Stomach smooth muscle (tissue), 2 donors: Measurements from ENCODE around the gene GALNT18.

Experiments
- H3K27ac ChIP-seq: one replicate; pipeline ENCODE4 v1.7.0; 2013; ENCODE audit warnings: mild to moderate bottlenecking, low read length, inconsistent platforms
- H3K27me3 ChIP-seq, 2 donors: one replicate each; pipeline ENCODE4 v1.7.0; 2013; ENCODE audit warnings: low read length in 2 of 2; ENCODE audit not compliant: insufficient read depth in 2 of 2, control insufficient read depth in 1 of 2
- H3K36me3 ChIP-seq, 2 donors: one replicate each; pipeline ENCODE4 v1.7.0; 2013; ENCODE audit warnings: low read length in 2 of 2; ENCODE audit not compliant: control insufficient read depth in 2 of 2, insufficient read depth in 2 of 2
- H3K4me1 ChIP-seq: one replicate; pipeline ENCODE4 v1.7.0; 2013; ENCODE audit warnings: low read length; ENCODE audit not compliant: control insufficient read depth, insufficient read depth
- H3K4me3 ChIP-seq, 2 donors: one replicate each; pipeline ENCODE4 v1.7.0; 2013; ENCODE audit warnings: low read length in 2 of 2
- H3K9ac ChIP-seq, 2 donors: one replicate each; pipeline ENCODE4 v1.7.0; 2013; ENCODE audit warnings: low read length in 2 of 2, mild to moderate bottlenecking in 1 of 2
- H3K9me3 ChIP-seq, 2 donors: one replicate each; pipeline ENCODE4 v1.7.0; 2013; ENCODE audit warnings: low read length in 2 of 2; ENCODE audit not compliant: control insufficient read depth in 2 of 2
- donor health status: healthy.
- donor health status: Pancreatic carcinoma.

Gene GALNT18

DNA sequence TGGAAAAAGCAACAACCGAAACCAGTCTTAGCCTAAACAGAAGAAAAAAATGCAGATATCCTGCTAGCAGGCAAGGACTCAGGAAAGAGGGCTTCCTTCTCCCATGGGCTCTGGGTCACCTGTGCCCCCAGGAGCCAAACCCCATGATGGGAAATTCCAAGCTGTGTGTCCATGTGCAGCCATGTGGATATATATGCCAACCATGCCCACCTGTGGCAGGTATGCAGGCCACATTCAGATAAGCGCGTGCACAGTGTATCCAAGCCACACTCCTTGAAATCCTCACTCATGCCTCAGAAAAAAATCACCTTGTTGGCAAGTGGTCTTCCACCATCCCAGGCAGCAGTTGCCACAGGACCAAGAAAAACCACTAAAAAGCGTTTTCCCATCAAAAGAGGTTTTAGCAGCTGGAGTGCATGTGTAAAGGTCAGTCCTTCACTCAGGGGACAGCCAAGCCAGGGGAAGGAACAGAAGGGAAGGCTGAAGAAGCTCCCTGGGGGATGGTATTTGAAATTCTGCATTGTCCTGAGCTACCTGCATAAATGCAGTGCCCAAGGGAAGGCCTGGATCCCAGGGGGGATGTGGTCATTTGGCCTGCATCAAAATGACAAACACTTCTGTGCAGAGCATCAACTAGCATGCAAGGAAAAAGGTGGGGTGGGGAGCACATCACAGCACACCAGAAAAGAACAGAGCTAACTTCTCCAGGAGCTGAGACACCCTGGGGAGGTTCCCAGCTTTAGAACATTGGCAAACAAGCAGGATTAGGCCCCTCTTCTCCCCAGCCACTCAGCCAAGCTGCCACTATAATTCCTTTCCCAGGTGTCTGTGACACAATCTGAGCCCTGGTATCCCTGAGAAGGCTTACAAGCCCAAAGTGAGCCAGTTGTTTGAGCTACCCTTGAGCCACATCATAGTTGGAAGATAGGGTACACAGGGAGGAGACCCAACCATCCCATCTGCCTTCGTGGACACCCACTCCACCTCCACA, 76.2 kb downstream of the GALNT18 start:
- Histone ChIP-seq H3K9me3 (no peaks in the 10 kb centered on the region), H3K27ac (no peak overlapping the region), H3K9ac (no peak overlapping the region), H3K36me3 (no peaks in the 10 kb centered on the region), H3K4me3 (no peak overlapping the region), H3K4me1 (no peaks in the 10 kb centered on the region), H3K27me3 (no peaks in the 10 kb centered on the region)

DNA sequence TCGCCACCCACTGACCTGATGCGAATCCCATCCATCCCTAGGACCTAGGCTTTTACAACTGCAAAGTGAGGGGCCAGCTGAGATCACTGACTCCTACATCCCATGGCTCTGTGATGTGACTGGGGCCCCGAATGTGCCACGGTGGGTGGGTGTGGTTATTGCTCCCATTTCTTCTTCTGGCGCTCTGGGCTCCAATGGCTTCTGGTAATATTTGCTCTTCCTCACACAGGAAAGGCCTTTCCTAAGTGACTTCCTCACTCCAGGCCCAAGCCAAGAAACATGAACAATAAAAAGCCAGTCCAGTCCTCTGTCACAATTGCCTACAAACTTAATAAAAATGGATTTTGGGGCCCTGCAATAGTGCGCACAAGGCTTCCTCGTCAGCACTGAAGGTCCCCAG, 78.1 kb downstream of the GALNT18 start:
- no peaks in the 10 kb centered on the region for H3K9me3 ChIP-seq
- peaks cover 8% of the 10 kb centered on the region for H3K4me1 ChIP-seq
- no peak overlapping the region for H3K9ac ChIP-seq
- H3K27me3 ChIP-seq, result no peaks in the 10 kb centered on the region
- H3K4me3 ChIP-seq, result no peak overlapping the region
- H3K27ac ChIP-seq, result peak overlapping the region; percentile 24
- H3K36me3 ChIP-seq, result no peaks in the 10 kb centered on the region

DNA sequence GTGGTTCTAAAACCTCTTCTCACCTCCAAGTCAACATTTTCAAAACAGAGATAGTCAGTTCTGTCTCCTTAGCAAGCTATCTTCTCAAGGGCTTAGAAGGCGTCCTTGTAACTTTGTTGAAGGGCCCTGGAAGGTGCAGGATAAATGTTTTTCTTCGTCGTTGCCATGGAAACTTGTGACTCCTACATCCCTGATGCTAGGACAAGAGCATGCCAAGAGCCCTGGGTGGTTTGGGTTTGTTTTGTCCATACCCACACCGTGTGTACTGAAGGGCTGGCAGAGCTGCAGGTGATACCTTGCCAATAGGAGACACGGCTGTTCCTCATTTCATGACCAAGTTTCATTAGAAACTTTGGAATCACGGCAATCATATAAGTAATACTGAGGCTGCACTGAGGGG, 81.6 kb downstream of the GALNT18 start:
- no peak overlapping the region for H3K27ac ChIP-seq
- H3K9ac ChIP-seq, result no peak overlapping the region
- no peaks in the 10 kb centered on the region for H3K36me3 ChIP-seq
- H3K4me1 ChIP-seq, result peaks cover 25% of the 10 kb centered on the region
- no peaks in the 10 kb centered on the region for H3K27me3 ChIP-seq
- no peaks in the 10 kb centered on the region for H3K9me3 ChIP-seq
- no peak overlapping the region for H3K4me3 ChIP-seq

DNA sequence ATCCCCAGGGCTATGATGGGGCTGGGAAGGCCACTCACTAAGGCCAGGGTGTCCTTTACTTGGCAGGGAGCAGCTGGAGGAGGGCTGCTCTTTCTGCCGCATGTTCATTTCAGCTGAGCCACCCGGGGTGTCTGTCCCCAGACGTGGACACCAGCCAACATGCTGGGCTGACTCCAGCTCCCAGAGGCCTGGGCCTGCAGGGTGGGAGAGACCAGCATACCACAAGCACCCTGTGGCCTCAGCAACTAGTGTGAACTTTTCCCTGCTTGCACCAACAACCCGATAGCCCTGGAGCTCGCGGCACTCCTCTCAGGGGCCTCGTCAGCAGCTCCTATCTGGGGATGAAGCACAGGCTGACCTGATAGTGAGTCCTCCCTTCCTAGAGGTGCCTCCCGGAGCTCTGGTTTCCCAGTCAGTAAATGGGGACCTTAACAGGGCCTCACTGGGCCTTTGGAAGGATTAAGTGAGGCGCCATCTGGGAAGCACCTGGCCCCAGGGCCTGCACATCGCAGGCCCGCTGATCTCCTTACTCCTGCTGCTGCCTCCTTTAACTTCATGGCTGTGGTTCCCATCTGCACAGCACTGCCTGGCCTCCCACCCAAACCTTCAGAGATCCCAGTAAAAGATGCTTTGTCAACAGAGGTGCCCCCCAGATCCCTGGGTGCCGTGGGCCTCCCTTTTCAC, 83.4 kb downstream of the GALNT18 start:
- Histone ChIP-seq H3K4me1 (peaks cover 32% of the 10 kb centered on the region), H3K9me3 (no peaks in the 10 kb centered on the region), H3K36me3 (no peaks in the 10 kb centered on the region), H3K27ac (no peak overlapping the region), H3K27me3 (no peaks in the 10 kb centered on the region), H3K4me3 (no peak overlapping the region), H3K9ac (no peak overlapping the region)

DNA sequence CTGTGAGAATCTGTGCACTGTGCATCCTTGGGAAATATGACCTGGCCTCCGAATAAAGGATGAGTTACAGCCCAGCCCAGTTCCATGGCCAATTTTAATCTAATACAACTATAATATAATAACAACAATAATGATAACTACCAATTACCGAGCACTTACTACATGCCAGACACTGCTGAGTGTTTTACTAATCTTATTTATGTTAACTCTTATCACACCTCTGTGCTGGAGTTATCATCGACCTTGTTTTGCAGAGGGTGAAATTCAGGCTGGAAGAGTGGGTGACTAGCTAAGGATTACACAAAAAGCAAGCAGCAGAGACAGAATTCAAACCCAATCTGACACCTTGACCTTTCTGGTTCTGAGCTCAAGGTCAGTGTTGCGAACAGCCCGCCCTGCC, 83.9 kb downstream of the GALNT18 start:
- H3K36me3 ChIP-seq, result no peaks in the 10 kb centered on the region
- no peak overlapping the region for H3K4me3 ChIP-seq
- H3K27me3 ChIP-seq, result no peaks in the 10 kb centered on the region
- H3K27ac ChIP-seq, result no peak overlapping the region
- no peak overlapping the region for H3K9ac ChIP-seq
- peaks cover 32% of the 10 kb centered on the region for H3K4me1 ChIP-seq
- no peaks in the 10 kb centered on the region for H3K9me3 ChIP-seq

DNA sequence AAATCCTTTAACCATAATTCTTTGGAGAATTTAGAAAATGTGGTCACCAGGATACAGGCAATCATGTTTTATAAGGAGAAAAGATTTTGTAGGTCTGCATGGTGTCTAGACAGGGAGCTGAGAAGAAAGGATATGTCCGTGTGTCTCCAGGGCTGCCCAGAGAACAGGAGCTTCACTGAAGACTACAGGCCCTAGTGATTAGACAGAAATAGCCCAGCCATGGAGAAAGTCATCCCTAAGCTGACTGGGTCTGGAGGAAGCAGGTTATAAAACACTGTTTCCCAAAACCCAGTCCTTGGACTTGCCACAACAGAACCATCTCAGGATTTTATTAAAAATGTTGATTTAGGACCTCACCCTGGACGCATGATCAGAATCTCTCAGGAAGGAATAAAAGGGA, 84.4 kb downstream of the GALNT18 start:
- H3K4me3 ChIP-seq, result no peak overlapping the region
- no peaks in the 10 kb centered on the region for H3K9me3 ChIP-seq
- H3K4me1 ChIP-seq, result peaks cover 32% of the 10 kb centered on the region
- no peaks in the 10 kb centered on the region for H3K36me3 ChIP-seq
- H3K9ac ChIP-seq, result no peak overlapping the region
- H3K27me3 ChIP-seq, result no peaks in the 10 kb centered on the region
- H3K27ac ChIP-seq, result no peak overlapping the region

DNA sequence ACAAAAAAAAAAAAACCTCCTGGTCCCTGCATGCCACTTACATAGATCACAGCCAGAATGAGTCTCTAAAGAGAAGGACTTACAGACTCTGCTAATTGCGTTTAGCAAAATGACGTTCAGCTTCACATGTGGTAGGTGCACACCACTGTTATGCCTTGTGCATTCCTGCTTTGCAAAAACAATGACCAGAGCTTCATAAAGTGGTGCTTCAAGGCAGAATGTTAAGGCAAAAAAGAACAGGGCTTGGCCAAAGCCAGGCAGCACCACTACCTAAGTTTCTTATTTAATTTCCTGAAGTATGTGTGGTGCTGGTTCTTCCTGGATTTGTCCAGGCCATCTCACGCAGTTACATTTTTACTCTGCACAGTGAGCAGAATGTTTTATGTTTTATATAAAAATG, 85.2 kb downstream of the GALNT18 start:
- Histone ChIP-seq H3K27ac (no peak overlapping the region), H3K27me3 (no peaks in the 10 kb centered on the region), H3K36me3 (no peaks in the 10 kb centered on the region), H3K9me3 (no peaks in the 10 kb centered on the region), H3K4me1 (peaks cover 32% of the 10 kb centered on the region), H3K9ac (no peak overlapping the region), H3K4me3 (no peak overlapping the region)

DNA sequence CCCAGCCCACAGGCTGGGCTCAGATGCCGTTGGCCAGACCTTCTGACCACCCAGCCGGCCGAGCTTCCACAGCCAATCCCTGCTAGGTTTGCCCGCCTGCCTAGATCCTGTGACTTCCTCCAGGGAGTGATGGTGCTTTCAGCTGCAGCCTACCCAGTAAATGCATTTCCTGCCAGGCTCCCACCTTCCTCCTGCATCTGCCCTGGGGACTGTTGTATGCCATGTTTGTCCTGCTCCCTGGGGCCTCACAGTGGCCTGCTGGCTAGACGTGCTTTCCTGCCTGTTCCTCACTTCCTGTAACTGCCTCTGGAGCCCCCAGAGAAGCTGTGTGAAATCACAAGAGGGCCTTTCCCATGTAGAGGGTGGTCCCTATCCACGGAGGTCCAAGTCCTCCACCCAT, 86.2 kb downstream of the GALNT18 start:
- Histone ChIP-seq H3K4me1 (peaks cover 40% of the 10 kb centered on the region), H3K9ac (no peak overlapping the region), H3K4me3 (no peak overlapping the region), H3K9me3 (no peaks in the 10 kb centered on the region), H3K36me3 (no peaks in the 10 kb centered on the region), H3K27me3 (no peaks in the 10 kb centered on the region), H3K27ac (no peak overlapping the region)

DNA sequence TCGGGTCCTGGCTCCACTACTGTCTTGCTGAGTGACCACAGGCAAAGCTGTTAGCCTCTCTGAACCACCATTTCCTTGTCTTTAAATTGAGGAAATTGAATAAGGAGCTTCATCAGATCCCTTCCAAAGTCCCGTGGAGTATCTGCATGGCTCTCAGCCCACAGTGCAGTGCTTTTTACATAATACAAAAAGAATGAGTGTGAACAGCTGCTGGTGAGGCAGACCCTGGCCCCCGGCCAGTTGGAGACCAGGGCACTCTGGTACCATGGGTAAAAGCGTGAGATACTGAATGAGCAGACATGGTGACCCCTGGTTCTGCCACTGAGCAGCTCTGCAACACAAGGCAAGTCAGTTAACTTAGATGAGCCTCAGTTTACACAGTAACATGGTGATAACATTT, 86.8 kb downstream of the GALNT18 start:
- H3K4me1 ChIP-seq, result peaks cover 40% of the 10 kb centered on the region
- no peaks in the 10 kb centered on the region for H3K9me3 ChIP-seq
- H3K4me3 ChIP-seq, result no peak overlapping the region
- H3K9ac ChIP-seq, result no peak overlapping the region
- no peaks in the 10 kb centered on the region for H3K27me3 ChIP-seq
- H3K27ac ChIP-seq, result no peak overlapping the region
- H3K36me3 ChIP-seq, result no peaks in the 10 kb centered on the region

DNA sequence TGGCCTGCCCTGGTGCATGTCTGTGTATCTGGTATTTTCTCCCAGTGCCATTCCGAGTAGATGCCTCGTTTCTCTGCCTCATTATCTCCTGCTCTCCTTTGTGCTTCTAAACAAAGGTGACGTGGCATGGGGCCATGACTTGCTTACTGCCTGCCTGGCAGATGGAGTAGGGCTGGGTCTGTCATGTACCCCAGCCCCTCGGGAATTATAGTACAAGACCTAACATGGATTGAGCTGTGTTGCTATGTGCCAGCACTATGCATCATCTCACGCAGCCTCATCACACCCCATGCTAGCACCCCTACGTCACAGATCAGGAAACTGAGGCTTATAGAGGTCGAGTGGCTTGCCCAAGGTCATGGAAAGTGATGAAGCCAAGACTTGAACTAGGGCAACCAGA, 88.1 kb downstream of the GALNT18 start:
- Histone ChIP-seq H3K4me3 (no peak overlapping the region), H3K27ac (no peak overlapping the region), H3K27me3 (no peaks in the 10 kb centered on the region), H3K36me3 (no peaks in the 10 kb centered on the region), H3K9me3 (no peaks in the 10 kb centered on the region), H3K4me1 (peaks cover 33% of the 10 kb centered on the region), H3K9ac (no peak overlapping the region)

DNA sequence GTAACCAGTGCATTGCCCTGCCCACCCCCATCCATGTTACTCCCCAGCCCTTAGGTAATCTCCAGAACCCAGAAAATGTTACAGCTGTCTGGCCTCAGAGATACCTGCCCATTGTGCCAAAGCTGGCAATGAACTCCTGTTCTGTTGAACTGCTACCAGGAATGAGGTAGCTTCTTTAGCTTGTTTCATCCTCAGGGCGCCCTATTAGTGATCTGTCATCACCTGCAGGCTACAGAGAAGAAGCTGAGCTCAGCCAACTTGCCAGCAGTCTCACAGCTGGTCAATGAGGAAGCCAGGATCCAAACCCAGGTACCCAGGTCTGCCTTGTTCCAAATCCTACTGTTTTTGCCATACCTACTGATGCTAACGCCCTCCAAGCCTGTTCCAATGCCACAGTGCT, 88.7 kb downstream of the GALNT18 start:
- Histone ChIP-seq H3K36me3 (no peaks in the 10 kb centered on the region), H3K9me3 (no peaks in the 10 kb centered on the region), H3K27me3 (no peaks in the 10 kb centered on the region), H3K27ac (no peak overlapping the region), H3K4me1 (peaks cover 26% of the 10 kb centered on the region), H3K9ac (no peak overlapping the region), H3K4me3 (no peak overlapping the region)
